Measurements from ENCODE around the gene PANK4. TPM values are rescaled to one million over a fixed set of nuclear protein-coding genes. Genes with fewer than 3 reads are reported as not detected.

The PANK4 gene
- polyA plus RNA-seq, 1 donor = 20.7 TPM

DNA sequence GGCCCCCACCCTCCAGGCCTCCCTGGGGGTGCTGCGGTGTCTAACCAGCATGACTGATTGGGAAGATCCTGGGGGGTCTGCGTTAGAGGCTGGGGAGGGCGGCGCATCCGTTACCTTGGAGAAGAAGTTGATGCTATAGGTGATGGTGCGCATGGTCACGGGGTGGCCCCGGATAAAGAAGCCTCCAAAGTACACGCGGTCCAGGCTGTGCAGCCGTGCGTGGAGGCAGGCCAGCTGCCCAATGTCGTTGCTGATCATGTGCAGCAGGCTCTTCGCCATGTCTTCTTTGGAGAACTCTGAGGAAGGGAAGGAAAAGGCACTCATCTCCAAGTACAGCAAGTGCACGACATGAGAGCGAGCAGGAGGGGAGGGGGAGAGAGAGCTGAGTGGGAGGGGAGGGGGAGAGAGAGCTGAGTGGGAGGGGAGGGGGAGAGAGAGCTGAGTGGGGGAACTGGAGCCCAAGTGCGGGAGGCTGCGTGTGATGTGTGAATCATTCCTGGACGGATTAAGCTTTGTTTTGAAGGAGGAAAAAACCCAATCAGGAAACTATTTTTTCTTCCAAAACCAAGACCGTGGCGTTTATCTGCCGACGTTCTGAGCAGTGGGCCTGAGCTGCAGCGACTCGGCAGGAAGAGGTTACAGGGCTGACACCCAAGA is 7.2 kb downstream of the PANK4 start:
- no CpG with 5 or more reads among the region's 25 CpGs for WGBS (ENCODE audit: insufficient coverage, low lambda C conversion rate)
- no peak for DNase-seq
- H3K27ac ChIP-seq (ENCODE audit: low read length) = no peak overlapping the region
- H3K27me3 ChIP-seq (ENCODE audit: control insufficient read depth, insufficient read depth, low read length) = no peaks in the 10 kb centered on the region
- H3K4me3 ChIP-seq (ENCODE audit: low read length) = no peak overlapping the region
- no peaks in the 10 kb centered on the region for H3K9me3 ChIP-seq (ENCODE audit: control insufficient read depth, low read depth, low read length)
- H3K4me1 ChIP-seq (ENCODE audit: control insufficient read depth, insufficient read depth, low read length) = peaks cover 3% of the 10 kb centered on the region
- peaks cover 74% of the 10 kb centered on the region for H3K36me3 ChIP-seq (ENCODE audit: control insufficient read depth, insufficient read depth, low read length)

DNA sequence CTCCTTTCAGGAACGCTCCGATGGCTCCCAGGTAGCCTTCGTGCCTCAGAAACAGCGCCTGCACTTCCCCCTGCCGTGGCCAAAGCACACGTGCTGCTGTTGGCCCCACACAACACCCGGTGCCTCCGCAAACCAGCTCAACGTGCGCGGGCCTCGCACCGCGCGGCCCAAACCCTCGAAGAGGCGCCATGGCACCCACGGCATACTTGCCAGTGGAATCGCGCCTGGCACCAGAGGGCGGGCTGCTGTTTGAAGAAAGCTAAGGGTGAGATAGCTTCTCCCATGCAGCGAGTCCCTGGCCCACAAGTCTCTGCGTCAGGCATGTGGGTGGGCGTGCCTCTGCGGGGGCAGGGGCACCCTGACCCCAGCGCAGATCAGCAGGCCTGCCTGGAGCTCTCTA is 7.9 kb downstream of the PANK4 start:
- peaks cover under 1% of the 10 kb centered on the region for H3K4me1 ChIP-seq (ENCODE audit: control insufficient read depth, insufficient read depth, low read length)
- H3K36me3 ChIP-seq (ENCODE audit: control insufficient read depth, insufficient read depth, low read length) = peaks cover 81% of the 10 kb centered on the region
- DNase-seq = no peak
- no peak overlapping the region for H3K27ac ChIP-seq (ENCODE audit: low read length)
- WGBS (ENCODE audit: insufficient coverage, low lambda C conversion rate) = no CpG with 5 or more reads among the region's 26 CpGs
- H3K27me3 ChIP-seq (ENCODE audit: control insufficient read depth, insufficient read depth, low read length) = no peaks in the 10 kb centered on the region
- no peaks in the 10 kb centered on the region for H3K9me3 ChIP-seq (ENCODE audit: control insufficient read depth, low read depth, low read length)
- no peak overlapping the region for H3K4me3 ChIP-seq (ENCODE audit: low read length)

GRCh38 chr1:2517966-2518365 is 8.4 kb downstream of the PANK4 start:
- H3K27me3 ChIP-seq (ENCODE audit: control insufficient read depth, insufficient read depth, low read length) = no peaks in the 10 kb centered on the region
- DNase-seq = no peak
- WGBS (ENCODE audit: insufficient coverage, low lambda C conversion rate) = no CpG with 5 or more reads among the region's 17 CpGs
- H3K36me3 ChIP-seq (ENCODE audit: control insufficient read depth, insufficient read depth, low read length) = peaks cover 85% of the 10 kb centered on the region
- no peaks in the 10 kb centered on the region for H3K9me3 ChIP-seq (ENCODE audit: control insufficient read depth, low read depth, low read length)
- H3K27ac ChIP-seq (ENCODE audit: low read length) = no peak overlapping the region
- no peak overlapping the region for H3K4me3 ChIP-seq (ENCODE audit: low read length)
- H3K4me1 ChIP-seq (ENCODE audit: control insufficient read depth, insufficient read depth, low read length) = no peaks in the 10 kb centered on the region

GRCh38 chr1:2516946-2517345 is 9.4 kb downstream of the PANK4 start:
- DNase-seq = no peak
- no peak overlapping the region for H3K4me3 ChIP-seq (ENCODE audit: low read length)
- H3K9me3 ChIP-seq (ENCODE audit: control insufficient read depth, low read depth, low read length) = no peaks in the 10 kb centered on the region
- H3K4me1 ChIP-seq (ENCODE audit: control insufficient read depth, insufficient read depth, low read length) = no peaks in the 10 kb centered on the region
- no CpG with 5 or more reads among the region's 14 CpGs for WGBS (ENCODE audit: insufficient coverage, low lambda C conversion rate)
- H3K27ac ChIP-seq (ENCODE audit: low read length) = no peak overlapping the region
- H3K36me3 ChIP-seq (ENCODE audit: control insufficient read depth, insufficient read depth, low read length) = peaks cover 91% of the 10 kb centered on the region
- H3K27me3 ChIP-seq (ENCODE audit: control insufficient read depth, insufficient read depth, low read length) = no peaks in the 10 kb centered on the region

- Histone ChIP-seq H3K9me3 (ENCODE audit: control insufficient read depth, low read depth, low read length) (no peaks in the 10 kb centered on the region), H3K4me1 (ENCODE audit: control insufficient read depth, insufficient read depth, low read length) (no peaks in the 10 kb centered on the region), H3K27ac (ENCODE audit: low read length) (no peak overlapping the region), H3K4me3 (ENCODE audit: low read length) (no peak overlapping the region), H3K27me3 (ENCODE audit: control insufficient read depth, insufficient read depth, low read length) (no peaks in the 10 kb centered on the region), H3K36me3 (ENCODE audit: control insufficient read depth, insufficient read depth, low read length) (peaks cover 93% of the 10 kb centered on the region)
- no peak for DNase-seq
- WGBS (ENCODE audit: insufficient coverage, low lambda C conversion rate) = no CpG with 5 or more reads among the region's 17 CpGs
Observed at GRCh38 chr1:2516124-2516523, 10.3 kb downstream of the PANK4 start.

GRCh38 chr1:2515763-2516080 is 10.7 kb downstream of the PANK4 start:
- Histone ChIP-seq H3K4me3 (ENCODE audit: low read length) (no peak overlapping the region), H3K4me1 (ENCODE audit: control insufficient read depth, insufficient read depth, low read length) (no peaks in the 10 kb centered on the region), H3K36me3 (ENCODE audit: control insufficient read depth, insufficient read depth, low read length) (peaks cover 93% of the 10 kb centered on the region), H3K9me3 (ENCODE audit: control insufficient read depth, low read depth, low read length) (no peaks in the 10 kb centered on the region), H3K27ac (ENCODE audit: low read length) (no peak overlapping the region), H3K27me3 (ENCODE audit: control insufficient read depth, insufficient read depth, low read length) (no peaks in the 10 kb centered on the region)
- DNase-seq = no peak
- no CpG with 5 or more reads among the region's 11 CpGs for WGBS (ENCODE audit: insufficient coverage, low lambda C conversion rate)

GRCh38 chr1:2514863-2515762 is 11.3 kb downstream of the PANK4 start:
- Histone ChIP-seq H3K4me1 (ENCODE audit: control insufficient read depth, insufficient read depth, low read length) (no peaks in the 10 kb centered on the region), H3K9me3 (ENCODE audit: control insufficient read depth, low read depth, low read length) (no peaks in the 10 kb centered on the region), H3K36me3 (ENCODE audit: control insufficient read depth, insufficient read depth, low read length) (peaks cover 95% of the 10 kb centered on the region), H3K27ac (ENCODE audit: low read length) (no peak overlapping the region), H3K4me3 (ENCODE audit: low read length) (no peak overlapping the region), H3K27me3 (ENCODE audit: control insufficient read depth, insufficient read depth, low read length) (no peaks in the 10 kb centered on the region)
- no CpG with 5 or more reads among the region's 45 CpGs for WGBS (ENCODE audit: insufficient coverage, low lambda C conversion rate)
- no peak for DNase-seq

DNA sequence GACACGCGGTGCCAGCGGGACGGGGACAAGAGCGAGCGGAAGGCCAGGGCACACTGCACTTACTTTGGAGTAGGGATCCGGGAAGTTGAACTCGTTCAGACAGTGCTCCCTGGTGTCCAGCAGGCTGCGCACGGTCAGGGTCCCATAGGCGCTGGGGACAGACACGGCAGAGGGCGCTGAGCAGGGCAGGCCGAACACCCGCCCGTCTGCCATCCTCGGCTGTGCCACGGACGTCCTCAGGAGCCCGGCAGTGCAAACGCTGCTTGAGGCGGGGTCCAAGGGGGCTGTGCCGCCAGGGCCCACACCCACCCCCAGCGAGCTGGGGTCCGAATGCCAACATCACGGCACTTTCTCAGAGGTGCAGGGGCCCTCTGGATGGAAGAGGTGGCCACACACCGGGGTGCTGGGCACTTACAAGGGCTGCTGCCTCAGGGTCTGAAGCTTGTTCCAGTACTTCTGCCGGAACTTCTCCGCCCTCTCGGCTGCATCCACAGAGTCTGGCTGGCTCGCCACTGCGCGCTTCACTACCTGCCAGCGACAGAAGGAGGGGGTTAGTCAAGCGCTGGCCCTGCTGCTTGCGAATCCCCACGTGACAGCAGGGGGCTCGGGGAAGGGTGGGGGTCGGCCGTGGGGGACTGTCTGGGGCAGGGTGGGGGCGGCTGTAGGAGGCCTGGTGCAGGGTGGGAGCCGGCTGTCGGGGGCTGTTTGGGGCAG is 12.3 kb downstream of the PANK4 start:
- Histone ChIP-seq H3K9me3 (ENCODE audit: control insufficient read depth, low read depth, low read length) (no peaks in the 10 kb centered on the region), H3K27me3 (ENCODE audit: control insufficient read depth, insufficient read depth, low read length) (no peaks in the 10 kb centered on the region), H3K4me3 (ENCODE audit: low read length) (no peak overlapping the region), H3K4me1 (ENCODE audit: control insufficient read depth, insufficient read depth, low read length) (no peaks in the 10 kb centered on the region), H3K27ac (ENCODE audit: low read length) (no peak overlapping the region), H3K36me3 (ENCODE audit: control insufficient read depth, insufficient read depth, low read length) (peaks cover 95% of the 10 kb centered on the region)
- no CpG with 5 or more reads among the region's 43 CpGs for WGBS (ENCODE audit: insufficient coverage, low lambda C conversion rate)
- no peak for DNase-seq

DNA sequence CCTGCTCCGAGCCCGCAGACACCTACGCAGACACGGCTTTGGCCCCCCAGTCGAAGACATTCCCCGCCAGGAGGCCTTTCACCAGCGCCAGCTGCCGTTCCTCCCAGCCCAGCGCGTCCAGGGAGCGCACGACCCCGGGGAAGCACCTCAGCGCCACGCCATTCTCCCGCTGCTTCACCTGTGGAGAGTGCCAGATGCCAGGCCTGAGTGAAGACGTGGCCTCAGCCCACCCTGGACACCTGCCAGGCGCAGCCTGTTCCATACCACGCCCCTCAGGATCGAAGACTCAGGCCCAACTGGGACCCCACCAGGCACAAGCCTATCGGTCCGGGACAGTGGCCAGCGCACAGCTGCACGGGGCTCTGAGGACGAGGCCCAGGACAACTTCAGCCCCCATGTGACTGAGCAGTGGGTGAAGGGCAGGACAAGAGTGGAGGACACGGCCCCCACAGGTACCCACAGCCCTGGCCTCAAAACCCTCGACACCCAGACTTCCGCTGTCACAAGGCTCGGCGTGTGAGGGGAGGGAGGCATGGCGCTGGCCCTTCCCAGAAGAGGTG is 13.5 kb downstream of the PANK4 start:
- Histone ChIP-seq H3K4me3 (ENCODE audit: low read length) (no peak overlapping the region), H3K4me1 (ENCODE audit: control insufficient read depth, insufficient read depth, low read length) (no peaks in the 10 kb centered on the region), H3K36me3 (ENCODE audit: control insufficient read depth, insufficient read depth, low read length) (peaks cover 92% of the 10 kb centered on the region), H3K9me3 (ENCODE audit: control insufficient read depth, low read depth, low read length) (no peaks in the 10 kb centered on the region), H3K27me3 (ENCODE audit: control insufficient read depth, insufficient read depth, low read length) (no peaks in the 10 kb centered on the region), H3K27ac (ENCODE audit: low read length) (no peak overlapping the region)
- DNase-seq = no peak
- WGBS (ENCODE audit: insufficient coverage, low lambda C conversion rate) = no CpG with 5 or more reads among the region's 31 CpGs

- no peaks in the 10 kb centered on the region for H3K9me3 ChIP-seq (ENCODE audit: control insufficient read depth, low read depth, low read length)
- WGBS (ENCODE audit: insufficient coverage, low lambda C conversion rate) = no CpG with 5 or more reads among the region's 27 CpGs
- H3K27ac ChIP-seq (ENCODE audit: low read length) = no peak overlapping the region
- no peaks in the 10 kb centered on the region for H3K4me1 ChIP-seq (ENCODE audit: control insufficient read depth, insufficient read depth, low read length)
- H3K36me3 ChIP-seq (ENCODE audit: control insufficient read depth, insufficient read depth, low read length) = peaks cover 74% of the 10 kb centered on the region
- H3K27me3 ChIP-seq (ENCODE audit: control insufficient read depth, insufficient read depth, low read length) = peaks cover 2% of the 10 kb centered on the region
- no peak overlapping the region for H3K4me3 ChIP-seq (ENCODE audit: low read length)
- no peak for DNase-seq
Observed at GRCh38 chr1:2510366-2511155, 15.8 kb downstream of the PANK4 start.
